ENCODE measurements around the gene CRISPLD2.

GRCh38 chr16:84949772-84950436 lies 130.1 kb downstream of the CRISPLD2 start:
- TF ChIP-seq CTCF (conservative IDR thresholded peaks at IDR 0.05 in 1 of 2, IDR thresholded peaks at IDR 0.05 in 1 of 2; ENCODE audit: low read depth in 1 of 2, low read length in 2 of 2), result no peak
- no peak for TF ChIP-seq EZH2 (IDR thresholded peaks at IDR 0.05; ENCODE audit: low read length, missing control alignments)
